Right atrium auricular region (tissue), 2 donors: ENCODE data around the gene ARFIP2. TPM values are rescaled to one million over a fixed set of nuclear protein-coding genes. Genes with fewer than 3 reads are reported as not detected.

ENCODE experiments used
- DNase-seq: peaks from one replicate; pipeline ENCODE4 v3.0.0-alpha.2; 2019; ENCODE audit warnings: low spot score
- H3K27ac ChIP-seq, 2 donors: fragments of 200-600 bp; sonication (generic); 1 replicate in 1 of 2; 2 replicates in 1 of 2; pipeline ENCODE4 v1.5.1; 2016 to 2019
- H3K27me3 ChIP-seq, 2 donors: fragments of 200-600 bp; sonication (generic); one replicate each; pipeline versions ENCODE4 v1.5.1 to v1.6.0; 2017 to 2019
- H3K36me3 ChIP-seq: fragments of 200-600 bp; sonication (generic); one replicate; pipeline ENCODE4 v1.5.1; 2016
- H3K4me1 ChIP-seq, 2 donors: fragments of 200-600 bp; sonication (generic); one replicate each; pipeline versions ENCODE4 v1.5.1 to v1.6.0; 2017 to 2019
- H3K4me3 ChIP-seq, 2 donors: fragments of 200-600 bp; sonication (generic); 1 replicate in 1 of 2; 2 replicates in 1 of 2; pipeline ENCODE4 v1.5.1; 2017 to 2019; ENCODE audit warnings: mild to moderate bottlenecking in 1 of 2, moderate library complexity in 1 of 2
- H3K9me3 ChIP-seq, 2 donors: fragments of 200-600 bp; sonication (generic); one replicate each; pipeline ENCODE4 v1.5.1; 2019
- total RNA-seq, 2 donors: library from RNA; depleted of rRNA; stranded (reverse); fragments of >200 nt; gene quantifications; one replicate each; pipeline ENCODE4 v1.1.0, GENCODE V29; 2016
- TF ChIP-seq, protein P1 (sequence below), 2 donors: fragments of 200-600 bp; sonication (generic); IDR thresholded peaks; one replicate each; pipeline ENCODE4 v1.5.1; 2019; ENCODE audit warnings: antibody characterized with exemption in 2 of 2

Gene ARFIP2
- total RNA-seq, 2 donors from 2014 or later = 19.2 to 34.1 TPM

DNA sequence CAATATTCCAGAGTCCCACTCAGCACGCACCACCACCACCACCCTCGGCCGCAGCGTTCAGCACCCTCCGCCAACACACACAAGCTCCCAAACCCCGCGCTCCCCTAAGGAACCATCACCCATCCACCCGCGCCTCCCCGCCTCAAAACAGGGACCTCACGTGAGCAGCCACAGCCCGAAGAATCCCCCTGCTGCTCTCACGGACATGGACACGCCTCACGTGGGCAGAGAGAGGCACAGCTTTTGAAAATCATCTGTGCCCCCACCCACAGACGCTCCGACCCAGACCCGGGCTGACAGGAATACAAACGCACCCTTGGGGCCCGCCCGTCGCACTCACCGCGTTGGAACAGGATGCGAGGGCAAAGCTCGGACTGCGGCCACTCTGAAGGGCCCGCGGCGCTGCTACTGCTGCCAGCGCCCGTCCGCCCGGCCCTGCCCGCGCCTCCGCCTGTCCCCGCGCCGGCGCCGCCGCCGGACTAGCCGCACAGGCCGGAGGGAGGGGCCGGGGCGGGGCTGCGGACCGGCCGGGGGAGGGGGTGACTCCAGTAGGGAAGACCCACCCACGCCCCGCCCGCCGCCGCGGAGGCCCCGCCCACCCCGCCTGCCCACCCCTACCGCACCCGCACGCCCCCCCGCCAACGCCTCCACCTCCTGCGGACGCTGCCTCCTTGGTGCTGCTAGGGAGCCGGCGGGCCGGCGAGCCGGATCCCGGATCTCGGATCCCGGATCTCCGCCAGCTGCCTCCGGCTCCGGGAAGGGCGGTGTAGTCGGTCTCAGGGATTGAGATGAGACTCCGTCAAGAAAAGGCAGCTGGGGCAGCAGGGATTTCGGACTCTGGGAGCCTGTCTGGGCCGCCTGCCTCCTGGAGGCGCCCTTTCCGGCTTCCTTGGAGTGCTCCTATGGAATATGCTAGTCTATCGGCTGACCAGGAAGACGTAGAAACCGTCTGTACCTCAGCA is 7.4 kb downstream of the ARFIP2 start, which contains the start of gene TRIM3:
TSS of gene TRIM3 (minus strand) at position 491 of the 962 bp plus-strand sequence. CDS start 8,246 bp downstream, outside the sequence.
- Histone ChIP-seq H3K27me3 (no peaks in the 10 kb centered on the region), H3K4me1 (peaks cover 0 to 29% of the 10 kb centered on the region in 2 donors), H3K36me3 (peaks cover 20% of the 10 kb centered on the region), H3K4me3 (peak within 1 kb of the TSS; percentile 61 to 82), H3K9me3 (no peaks in the 10 kb centered on the region), H3K27ac (peak within 1 kb of the TSS; percentile 89 to 96)
- peak; percentile 90 for DNase-seq
- TF ChIP-seq, protein P1, sequence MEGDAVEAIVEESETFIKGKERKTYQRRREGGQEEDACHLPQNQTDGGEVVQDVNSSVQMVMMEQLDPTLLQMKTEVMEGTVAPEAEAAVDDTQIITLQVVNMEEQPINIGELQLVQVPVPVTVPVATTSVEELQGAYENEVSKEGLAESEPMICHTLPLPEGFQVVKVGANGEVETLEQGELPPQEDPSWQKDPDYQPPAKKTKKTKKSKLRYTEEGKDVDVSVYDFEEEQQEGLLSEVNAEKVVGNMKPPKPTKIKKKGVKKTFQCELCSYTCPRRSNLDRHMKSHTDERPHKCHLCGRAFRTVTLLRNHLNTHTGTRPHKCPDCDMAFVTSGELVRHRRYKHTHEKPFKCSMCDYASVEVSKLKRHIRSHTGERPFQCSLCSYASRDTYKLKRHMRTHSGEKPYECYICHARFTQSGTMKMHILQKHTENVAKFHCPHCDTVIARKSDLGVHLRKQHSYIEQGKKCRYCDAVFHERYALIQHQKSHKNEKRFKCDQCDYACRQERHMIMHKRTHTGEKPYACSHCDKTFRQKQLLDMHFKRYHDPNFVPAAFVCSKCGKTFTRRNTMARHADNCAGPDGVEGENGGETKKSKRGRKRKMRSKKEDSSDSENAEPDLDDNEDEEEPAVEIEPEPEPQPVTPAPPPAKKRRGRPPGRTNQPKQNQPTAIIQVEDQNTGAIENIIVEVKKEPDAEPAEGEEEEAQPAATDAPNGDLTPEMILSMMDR (IDR thresholded peaks at IDR 0.05) = peak in 1 of 2 donors; percentile 48

DNA sequence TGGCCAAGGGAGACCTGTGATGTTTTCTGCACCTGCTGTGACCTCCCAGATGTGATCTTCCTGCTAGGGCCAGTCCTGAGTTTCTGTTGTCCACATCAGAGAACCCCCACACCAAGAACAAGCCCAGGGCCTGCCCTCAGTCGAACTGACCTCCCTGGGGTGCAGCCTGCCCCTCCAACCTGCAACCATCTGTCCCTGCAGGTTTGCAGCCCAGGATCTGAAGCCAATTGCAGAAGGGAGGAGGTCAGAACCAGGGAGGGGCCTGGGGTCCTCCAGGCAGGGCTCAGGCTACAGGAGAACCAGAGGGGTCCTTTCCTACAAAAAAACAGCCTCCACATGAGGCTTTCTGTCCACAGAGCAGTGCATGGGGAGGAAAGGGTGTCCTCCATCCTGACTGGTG is 8.2 kb downstream of the ARFIP2 start:
- DNase-seq = no peak
- Histone ChIP-seq H3K27ac (peak overlapping the region; percentile 89 to 96), H3K4me3 (peak overlapping the region; percentile 61 to 82), H3K27me3 (no peaks in the 10 kb centered on the region), H3K4me1 (peaks cover 0 to 30% of the 10 kb centered on the region in 2 donors), H3K9me3 (no peaks in the 10 kb centered on the region), H3K36me3 (peaks cover 12% of the 10 kb centered on the region)
- TF ChIP-seq, protein P1 (IDR thresholded peaks at IDR 0.05) = no peak

DNA sequence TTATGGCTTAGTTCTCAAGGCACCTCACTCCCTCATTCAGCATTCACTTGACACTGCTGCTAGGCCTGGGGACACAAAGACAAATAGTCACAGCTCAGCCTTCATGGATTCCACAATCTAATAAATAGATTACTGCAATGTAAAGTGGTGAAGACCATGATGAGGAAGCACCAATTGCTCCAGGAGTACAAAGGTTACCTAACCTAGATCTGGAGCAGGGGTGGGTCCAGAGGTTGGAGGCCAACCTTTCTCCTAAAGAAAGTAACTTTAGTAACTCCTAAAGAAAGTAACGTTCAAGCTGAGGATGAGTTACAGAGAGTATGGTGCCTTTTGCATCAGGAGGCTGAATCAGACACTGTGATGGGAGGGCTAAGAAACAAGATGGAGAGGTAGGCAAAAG is 11.5 kb downstream of the ARFIP2 start:
- Histone ChIP-seq H3K4me1 (peaks cover 0 to 27% of the 10 kb centered on the region in 2 donors), H3K9me3 (no peaks in the 10 kb centered on the region), H3K4me3 (no peak overlapping the region), H3K36me3 (peaks cover 5% of the 10 kb centered on the region), H3K27ac (peak overlapping the region; percentile 40 to 60), H3K27me3 (no peaks in the 10 kb centered on the region)
- TF ChIP-seq, protein P1 (IDR thresholded peaks at IDR 0.05) = no peak
- DNase-seq = no peak

DNA sequence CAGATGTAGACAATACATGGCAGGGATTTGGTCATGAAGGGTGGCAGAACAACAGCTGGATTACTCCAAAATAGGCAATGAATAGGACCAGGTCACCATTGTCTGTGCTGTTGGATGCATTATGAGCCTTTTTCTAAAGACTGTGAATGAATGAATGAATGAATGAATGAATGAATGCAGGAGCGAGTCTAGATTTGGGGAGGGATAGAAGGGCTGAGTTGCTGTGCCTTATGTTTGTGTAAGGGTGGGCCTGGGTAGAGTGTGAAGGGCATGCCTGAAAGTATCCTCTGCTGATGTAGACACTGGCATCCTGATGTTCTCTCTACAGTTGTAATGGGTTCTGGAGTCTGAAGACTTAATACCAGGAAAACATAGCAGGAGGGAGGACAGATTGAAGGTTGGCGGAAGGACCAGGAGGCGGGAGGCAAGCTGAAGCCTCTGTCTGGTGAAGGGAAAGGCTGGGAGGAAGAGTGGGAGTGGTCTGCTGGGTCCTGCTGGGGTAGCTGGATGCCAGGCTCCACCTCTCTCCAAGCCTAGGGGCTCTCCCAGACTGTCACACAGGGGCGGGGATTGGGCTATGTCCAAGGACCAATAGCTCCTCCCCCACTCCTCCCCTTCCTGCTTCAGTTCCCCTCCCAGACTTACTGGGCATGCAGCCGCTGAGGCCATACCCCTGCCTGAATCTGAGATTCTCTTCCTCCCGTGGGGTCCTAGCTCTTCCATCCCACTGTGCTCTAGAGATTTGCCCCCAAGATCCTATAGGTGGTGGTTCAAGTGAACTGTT is 12.2 kb downstream of the ARFIP2 start:
- no peaks in the 10 kb centered on the region for H3K9me3 ChIP-seq
- H3K27me3 ChIP-seq = no peaks in the 10 kb centered on the region
- H3K36me3 ChIP-seq = peaks cover 12% of the 10 kb centered on the region
- peaks cover 0 to 22% of the 10 kb centered on the region in 2 donors for H3K4me1 ChIP-seq
- no peak overlapping the region for H3K4me3 ChIP-seq
- TF ChIP-seq, protein P1 (IDR thresholded peaks at IDR 0.05) = no peak
- DNase-seq = peak; percentile 91
- H3K27ac ChIP-seq = peak overlapping the region; percentile 40 to 60

DNA sequence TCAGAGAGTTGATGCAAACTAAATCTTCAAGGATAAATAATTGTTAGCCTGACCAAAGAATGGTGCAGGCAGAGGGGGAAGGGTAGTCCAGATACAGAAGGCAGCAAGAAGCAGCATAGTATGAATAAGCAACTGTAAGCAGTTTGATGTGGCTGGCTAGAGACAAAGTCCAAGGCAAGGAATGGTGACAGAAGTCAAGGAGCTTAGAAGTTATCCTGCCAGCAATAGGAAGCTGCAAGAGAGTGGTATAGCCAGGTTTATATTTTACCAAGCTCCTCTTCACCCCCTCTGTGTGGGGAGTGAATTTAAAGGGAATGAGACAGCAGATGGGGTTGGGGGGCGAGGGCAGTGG is 22.1 kb downstream of the ARFIP2 start:
- Histone ChIP-seq H3K4me1 (no peaks in the 10 kb centered on the region), H3K4me3 (no peak overlapping the region), H3K27ac (no peak overlapping the region), H3K9me3 (no peaks in the 10 kb centered on the region), H3K36me3 (peaks cover 59% of the 10 kb centered on the region), H3K27me3 (no peaks in the 10 kb centered on the region)
- DNase-seq = no peak
- TF ChIP-seq, protein P1 (IDR thresholded peaks at IDR 0.05) = no peak
